ENCODE data around the gene CD55. TPM values are rescaled to one million over a fixed set of nuclear protein-coding genes. Genes with fewer than 3 reads are reported as not detected.

CD55 gene
- total and polyA plus RNA-seq, 2 of the 13 experiments (the other 11 are each of a cell fraction or from before 2014, with no cell fraction given): 6.0 to 56.0 TPM

DNA sequence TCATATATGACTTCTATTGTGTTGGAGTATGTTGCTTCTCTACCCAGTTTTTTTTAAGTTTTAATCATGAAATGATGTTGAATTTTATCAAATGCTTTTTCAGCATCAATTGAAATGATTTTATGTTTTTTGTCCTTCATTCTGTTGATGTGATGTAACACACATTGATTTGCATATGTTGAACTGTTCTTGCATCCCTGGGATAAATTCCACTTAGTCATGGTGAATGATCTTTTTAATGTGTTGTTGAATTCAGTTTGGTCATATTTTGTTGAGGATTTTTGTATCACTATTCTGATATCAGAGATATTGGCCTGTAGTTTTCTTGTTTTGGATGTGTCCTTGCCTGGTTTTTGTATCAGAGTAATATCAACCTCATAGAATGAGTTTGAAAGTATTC lies 46.6 kb upstream of the CD55 start:
- FAIRE-seq (no peak), DNase-seq (ENCODE audit: low spot score) (no peak), ATAC-seq (no peak)
- intact Hi-C loops (cut with micrococcal nuclease; ENCODE audit: unreplicated experiment): no loop called here
- ChIA-PET CTCF (ENCODE audit: low intra/inter-chr PET ratio, low total read pairs) (no interaction called here), POLR2A (no interaction called here)
- Histone ChIP-seq H3K79me2 (ENCODE audit: insufficient read depth, low read length) (no peaks in the 10 kb centered on the region), H2AFZ (ENCODE audit: low read length) (no peak overlapping the region), H3K9me3 (ENCODE audit: low read length) (no peaks in the 10 kb centered on the region), H3K27ac (ENCODE audit: extremely low read length, insufficient read depth, low read length) (no peak overlapping the region), H3K9ac (ENCODE audit: insufficient read depth, low read depth, low read length) (no peak overlapping the region), H4K20me1 (ENCODE audit: insufficient read depth, low read length) (no peaks in the 10 kb centered on the region), H3K4me1 (ENCODE audit: insufficient read depth, low read length) (peaks cover 9% of the 10 kb centered on the region; the same call in 1 of the 2 replicates), H3K36me3 (replicated peaks in 1 of 2; ENCODE audit: control insufficient read depth in 1 of 2, insufficient read depth in 2 of 2, low read length in 2 of 2) (no peaks in the 10 kb centered on the region), H3K27me3 (ENCODE audit: control insufficient read depth in 1 of 2, insufficient read depth in 2 of 2, low read length in 2 of 2) (no peaks in the 10 kb centered on the region), H3K4me3 (replicated peaks in 1 of 3; ENCODE audit: insufficient read depth in 1 of 3, low read depth in 2 of 3, low read length in 3 of 3) (no peak overlapping the region), H3K4me2 (ENCODE audit: low read depth, low read length) (no peak overlapping the region)
- in situ Hi-C loops (cut with HindIII; ENCODE audit: extremely low pct_ligation_motif_present, low pct_unique_long_range_greater_than_20kb): loop anchor here (25.0 kb wide), 1 partner anchor 112 kb away; no protein-coding TSS in a partner anchor
- BruUV-seq (replicated peaks): no TSS peak
- TF ChIP-seq YY1 (IDR thresholded peaks at IDR 0.05; ENCODE audit: insufficient read depth, insufficient replicate concordance, low read depth, low read length) (no peak), ZNF800 (CRISPR knock-in tag; IDR thresholded peaks at IDR 0.05) (no peak), ZSCAN20 (CRISPR knock-in tag; IDR thresholded peaks at IDR 0.05; ENCODE audit: borderline replicate concordance) (no peak), SP140L (CRISPR knock-in tag; IDR thresholded peaks at IDR 0.05; ENCODE audit: borderline replicate concordance) (no peak), ZNF441 (CRISPR knock-in tag; IDR thresholded peaks at IDR 0.05; ENCODE audit: borderline replicate concordance) (no peak), MLLT10 (CRISPR knock-in tag; IDR thresholded peaks at IDR 0.05) (no peak)
- TF ChIP-seq, protein P1, sequence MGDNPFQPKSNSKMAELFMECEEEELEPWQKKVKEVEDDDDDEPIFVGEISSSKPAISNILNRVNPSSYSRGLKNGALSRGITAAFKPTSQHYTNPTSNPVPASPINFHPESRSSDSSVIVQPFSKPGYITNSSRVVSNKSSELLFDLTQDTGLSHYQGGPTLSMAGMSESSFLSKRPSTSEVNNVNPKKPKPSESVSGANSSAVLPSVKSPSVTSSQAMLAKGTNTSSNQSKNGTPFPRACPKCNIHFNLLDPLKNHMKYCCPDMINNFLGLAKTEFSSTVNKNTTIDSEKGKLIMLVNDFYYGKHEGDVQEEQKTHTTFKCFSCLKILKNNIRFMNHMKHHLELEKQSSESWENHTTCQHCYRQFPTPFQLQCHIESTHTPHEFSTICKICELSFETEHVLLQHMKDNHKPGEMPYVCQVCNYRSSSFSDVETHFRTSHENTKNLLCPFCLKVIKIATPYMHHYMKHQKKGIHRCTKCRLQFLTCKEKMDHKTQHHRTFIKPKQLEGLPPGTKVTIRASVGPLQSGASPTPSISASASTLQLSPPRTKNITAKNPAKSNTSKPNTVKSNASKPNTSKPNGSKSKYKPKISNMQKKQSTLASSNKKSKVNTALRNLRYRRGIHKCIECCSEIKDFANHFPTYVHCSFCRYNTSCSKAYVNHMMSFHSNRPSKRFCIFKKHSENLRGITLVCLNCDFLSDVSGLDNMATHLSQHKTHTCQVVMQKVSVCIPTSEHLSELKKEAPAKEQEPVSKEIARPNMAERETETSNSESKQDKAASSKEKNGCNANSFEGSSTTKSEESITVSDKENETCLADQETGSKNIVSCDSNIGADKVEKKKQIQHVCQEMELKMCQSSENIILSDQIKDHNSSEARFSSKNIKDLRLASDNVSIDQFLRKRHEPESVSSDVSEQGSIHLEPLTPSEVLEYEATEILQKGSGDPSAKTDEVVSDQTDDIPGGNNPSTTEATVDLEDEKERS (CRISPR knock-in tag; IDR thresholded peaks at IDR 0.05): no peak
- TF ChIP-seq, protein P2, sequence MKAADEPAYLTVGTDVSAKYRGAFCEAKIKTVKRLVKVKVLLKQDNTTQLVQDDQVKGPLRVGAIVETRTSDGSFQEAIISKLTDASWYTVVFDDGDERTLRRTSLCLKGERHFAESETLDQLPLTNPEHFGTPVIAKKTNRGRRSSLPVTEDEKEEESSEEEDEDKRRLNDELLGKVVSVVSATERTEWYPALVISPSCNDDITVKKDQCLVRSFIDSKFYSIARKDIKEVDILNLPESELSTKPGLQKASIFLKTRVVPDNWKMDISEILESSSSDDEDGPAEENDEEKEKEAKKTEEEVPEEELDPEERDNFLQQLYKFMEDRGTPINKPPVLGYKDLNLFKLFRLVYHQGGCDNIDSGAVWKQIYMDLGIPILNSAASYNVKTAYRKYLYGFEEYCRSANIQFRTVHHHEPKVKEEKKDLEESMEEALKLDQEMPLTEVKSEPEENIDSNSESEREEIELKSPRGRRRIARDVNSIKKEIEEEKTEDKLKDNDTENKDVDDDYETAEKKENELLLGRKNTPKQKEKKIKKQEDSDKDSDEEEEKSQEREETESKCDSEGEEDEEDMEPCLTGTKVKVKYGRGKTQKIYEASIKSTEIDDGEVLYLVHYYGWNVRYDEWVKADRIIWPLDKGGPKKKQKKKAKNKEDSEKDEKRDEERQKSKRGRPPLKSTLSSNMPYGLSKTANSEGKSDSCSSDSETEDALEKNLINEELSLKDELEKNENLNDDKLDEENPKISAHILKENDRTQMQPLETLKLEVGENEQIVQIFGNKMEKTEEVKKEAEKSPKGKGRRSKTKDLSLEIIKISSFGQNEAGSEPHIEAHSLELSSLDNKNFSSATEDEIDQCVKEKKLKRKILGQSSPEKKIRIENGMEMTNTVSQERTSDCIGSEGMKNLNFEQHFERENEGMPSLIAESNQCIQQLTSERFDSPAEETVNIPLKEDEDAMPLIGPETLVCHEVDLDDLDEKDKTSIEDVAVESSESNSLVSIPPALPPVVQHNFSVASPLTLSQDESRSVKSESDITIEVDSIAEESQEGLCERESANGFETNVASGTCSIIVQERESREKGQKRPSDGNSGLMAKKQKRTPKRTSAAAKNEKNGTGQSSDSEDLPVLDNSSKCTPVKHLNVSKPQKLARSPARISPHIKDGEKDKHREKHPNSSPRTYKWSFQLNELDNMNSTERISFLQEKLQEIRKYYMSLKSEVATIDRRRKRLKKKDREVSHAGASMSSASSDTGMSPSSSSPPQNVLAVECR (CRISPR knock-in tag; IDR thresholded peaks at IDR 0.05; ENCODE audit: borderline replicate concordance): no peak
- TF ChIP-seq, protein P3, sequence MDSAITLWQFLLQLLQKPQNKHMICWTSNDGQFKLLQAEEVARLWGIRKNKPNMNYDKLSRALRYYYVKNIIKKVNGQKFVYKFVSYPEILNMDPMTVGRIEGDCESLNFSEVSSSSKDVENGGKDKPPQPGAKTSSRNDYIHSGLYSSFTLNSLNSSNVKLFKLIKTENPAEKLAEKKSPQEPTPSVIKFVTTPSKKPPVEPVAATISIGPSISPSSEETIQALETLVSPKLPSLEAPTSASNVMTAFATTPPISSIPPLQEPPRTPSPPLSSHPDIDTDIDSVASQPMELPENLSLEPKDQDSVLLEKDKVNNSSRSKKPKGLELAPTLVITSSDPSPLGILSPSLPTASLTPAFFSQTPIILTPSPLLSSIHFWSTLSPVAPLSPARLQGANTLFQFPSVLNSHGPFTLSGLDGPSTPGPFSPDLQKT (CRISPR knock-in tag; IDR thresholded peaks at IDR 0.05; ENCODE audit: borderline replicate concordance): no peak
- TF ChIP-seq, protein P4, sequence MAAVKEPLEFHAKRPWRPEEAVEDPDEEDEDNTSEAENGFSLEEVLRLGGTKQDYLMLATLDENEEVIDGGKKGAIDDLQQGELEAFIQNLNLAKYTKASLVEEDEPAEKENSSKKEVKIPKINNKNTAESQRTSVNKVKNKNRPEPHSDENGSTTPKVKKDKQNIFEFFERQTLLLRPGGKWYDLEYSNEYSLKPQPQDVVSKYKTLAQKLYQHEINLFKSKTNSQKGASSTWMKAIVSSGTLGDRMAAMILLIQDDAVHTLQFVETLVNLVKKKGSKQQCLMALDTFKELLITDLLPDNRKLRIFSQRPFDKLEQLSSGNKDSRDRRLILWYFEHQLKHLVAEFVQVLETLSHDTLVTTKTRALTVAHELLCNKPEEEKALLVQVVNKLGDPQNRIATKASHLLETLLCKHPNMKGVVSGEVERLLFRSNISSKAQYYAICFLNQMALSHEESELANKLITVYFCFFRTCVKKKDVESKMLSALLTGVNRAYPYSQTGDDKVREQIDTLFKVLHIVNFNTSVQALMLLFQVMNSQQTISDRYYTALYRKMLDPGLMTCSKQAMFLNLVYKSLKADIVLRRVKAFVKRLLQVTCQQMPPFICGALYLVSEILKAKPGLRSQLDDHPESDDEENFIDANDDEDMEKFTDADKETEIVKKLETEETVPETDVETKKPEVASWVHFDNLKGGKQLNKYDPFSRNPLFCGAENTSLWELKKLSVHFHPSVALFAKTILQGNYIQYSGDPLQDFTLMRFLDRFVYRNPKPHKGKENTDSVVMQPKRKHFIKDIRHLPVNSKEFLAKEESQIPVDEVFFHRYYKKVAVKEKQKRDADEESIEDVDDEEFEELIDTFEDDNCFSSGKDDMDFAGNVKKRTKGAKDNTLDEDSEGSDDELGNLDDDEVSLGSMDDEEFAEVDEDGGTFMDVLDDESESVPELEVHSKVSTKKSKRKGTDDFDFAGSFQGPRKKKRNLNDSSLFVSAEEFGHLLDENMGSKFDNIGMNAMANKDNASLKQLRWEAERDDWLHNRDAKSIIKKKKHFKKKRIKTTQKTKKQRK (IDR thresholded peaks at IDR 0.05; ENCODE audit: low read length): no peak
